Endothelial cell of umbilical vein (primary cell): ENCODE measurements around the gene SPON1. TPM values are rescaled to one million over a fixed set of nuclear protein-coding genes. Genes with fewer than 3 reads are reported as not detected.
A peak's percentile ranks its signal among the peaks of the same experiment; 100 is the strongest.

ENCODE experiments used
- BruUV-seq: library from RNA; stranded (reverse); fragments of 400-500 nt; replicated peaks from 2 replicates; lab custom pipeline; 2021; lab: Mats Ljungman, UMichigan
- CTCF ChIA-PET: fragments of 300-600, 350-600 bp; sonication (Branson Sonifier 250); formaldehyde crosslinking; loops from one replicate; lab custom pipeline; 2021; ENCODE audit warnings: antibody characterized with exemption, inconsistent platforms; lab: Charles Lee
- POLR2A ChIA-PET: fragments of 300-600, 350-600 bp; sonication (Branson Sonifier 250); formaldehyde crosslinking; loops from one replicate; lab custom pipeline; 2021; ENCODE audit warnings: antibody characterized with exemption, inconsistent platforms; lab: Charles Lee
- DNase-seq: peaks from one replicate; pipeline ENCODE4 v3.0.0-alpha.2; 2011; ENCODE audit warnings: low read depth, low spot score
- FAIRE-seq: peaks from 2 replicates; lab custom pipeline; 2011; peaks lifted over from hg19 to GRCh38; lab: Jason Lieb, UNC
- H2AFZ ChIP-seq: 2 replicates; pipeline ENCODE4 v1.6.0; 2012; ENCODE audit warnings: low read depth, low read length, control low read depth, inconsistent platforms
- H3K27ac ChIP-seq: 2 replicates; pipeline ENCODE4 v1.5.1; 2011; ENCODE audit warnings: low read depth, mild to moderate bottlenecking, control low read depth, low read length, moderate library complexity; ENCODE audit not compliant: insufficient read depth
- H3K27me3 ChIP-seq, 2 experiments: 2 replicates each; pipeline versions ENCODE4 v1.6.0 to v1.6.1; 2011; ENCODE audit warnings: low read length in 2 of 2, mixed read lengths in 1 of 2; ENCODE audit not compliant: control insufficient read depth in 2 of 2, insufficient read depth in 2 of 2
- H3K36me3 ChIP-seq, 2 experiments: 2 replicates in 1 of 2; 3 replicates in 1 of 2; pipeline ENCODE4 v1.5.1; 2011; ENCODE audit warnings: low read length in 2 of 2, mild to moderate bottlenecking in 1 of 2, moderate library complexity in 1 of 2; ENCODE audit not compliant: control insufficient read depth in 2 of 2, insufficient read depth in 2 of 2; ENCODE audit errors: extremely low read depth in 1 of 2
- H3K4me1 ChIP-seq: 3 replicates; pipeline ENCODE4 v1.5.1; 2011; ENCODE audit warnings: mild to moderate bottlenecking, low read length; ENCODE audit not compliant: control insufficient read depth, insufficient read depth; ENCODE audit errors: extremely low read depth
- H3K4me2 ChIP-seq: 2 replicates; pipeline ENCODE4 v1.6.1; 2011; ENCODE audit warnings: low read length, control low read depth, mixed read lengths; ENCODE audit not compliant: insufficient read depth
- H3K4me3 ChIP-seq, 3 experiments: fragments of 200-600 bp in 1 of 3; sonication (generic), shearing (Covaris generic) in 1 of 3; replicated peaks in 1 of 3; 2 replicates each; pipeline ENCODE4 v1.5.1; 2011 to 2016; ENCODE audit warnings: control low read depth in 3 of 3, low read length in 3 of 3, mild to moderate bottlenecking in 2 of 3, inconsistent platforms in 1 of 3, low read depth in 1 of 3, moderate library complexity in 1 of 3; ENCODE audit not compliant: insufficient read depth in 1 of 3
- H3K79me2 ChIP-seq: 2 replicates; pipeline ENCODE4 v1.6.0; 2012; ENCODE audit warnings: low read length, inconsistent platforms; ENCODE audit not compliant: control insufficient read depth, insufficient read depth
- H3K9ac ChIP-seq: replicated peaks from 2 replicates; pipeline ENCODE3; 2011; ENCODE audit warnings: low read length, control low read depth; ENCODE audit not compliant: insufficient read depth; ENCODE audit errors: extremely low read depth
- H3K9me1 ChIP-seq: replicated peaks from 3 replicates; pipeline ENCODE4 v1.6.0; 2011; ENCODE audit warnings: mild to moderate bottlenecking, low read length; ENCODE audit not compliant: control insufficient read depth, insufficient read depth; ENCODE audit errors: extremely low read depth
- H3K9me3 ChIP-seq: replicated peaks from 2 replicates; pipeline ENCODE4 v1.5.1; 2012; ENCODE audit warnings: low read length, inconsistent platforms; ENCODE audit not compliant: control insufficient read depth, insufficient read depth
- H4K20me1 ChIP-seq: replicated peaks from 2 replicates; pipeline ENCODE3; 2011; ENCODE audit warnings: mild to moderate bottlenecking, low read length; ENCODE audit not compliant: control insufficient read depth, insufficient read depth; ENCODE audit errors: extremely low read depth
- CTCF ChIP-seq, 2 donors: IDR thresholded peaks; 1 replicate in 1 of 2; 2 replicates in 1 of 2; pipeline ENCODE4 v1.5.1; 2011; ENCODE audit warnings: low read length in 2 of 2, mild to moderate bottlenecking in 2 of 2, moderate library complexity in 2 of 2, control low read depth in 1 of 2, inconsistent platforms in 1 of 2, low read depth in 1 of 2; ENCODE audit not compliant: insufficient read depth in 1 of 2; ENCODE audit errors: extremely low read depth in 1 of 2
- EZH2 ChIP-seq: IDR thresholded peaks from 2 replicates; pipeline ENCODE4 v1.6.1; 2012; ENCODE audit warnings: borderline replicate concordance, low read depth, mild to moderate bottlenecking, moderate library complexity, low read length, inconsistent platforms; ENCODE audit not compliant: severe bottlenecking
- GATA2 ChIP-seq: IDR thresholded peaks from 2 replicates; pipeline ENCODE4 v1.7.0; 2011; ENCODE audit warnings: low read depth, mild to moderate bottlenecking, moderate library complexity, mixed read lengths, low read length; ENCODE audit not compliant: insufficient read length, insufficient read depth
- MYC ChIP-seq: IDR thresholded peaks from one replicate; pipeline ENCODE4 v1.6.1; 2011; ENCODE audit warnings: mild to moderate bottlenecking, low read depth, low read length
- POLR2A ChIP-seq: IDR thresholded peaks from 2 replicates; pipeline ENCODE4 v1.6.1; 2012; ENCODE audit warnings: low read depth, mild to moderate bottlenecking, control low read depth, low read length
- POLR2AphosphoS5 ChIP-seq: IDR thresholded peaks from 2 replicates; pipeline ENCODE4 v1.6.1; 2012; ENCODE audit warnings: low read depth, mild to moderate bottlenecking, control low read depth, low read length, moderate library complexity; ENCODE audit not compliant: insufficient read depth
- dilution Hi-C: fragments of 300-500 bp; cut with MboI; formaldehyde crosslinking; loops from one replicate; pipeline ENCODE4 v1.15.0; 2019; ENCODE audit warnings: low sequenced_read_pairs; ENCODE audit not compliant: extremely low pct_ligation_motif_present
- intact Hi-C: fragments of 100-400 bp; cut with micrococcal nuclease; formaldehyde crosslinking; loops from one replicate; pipeline ENCODE4 v1.10.0; 2022
- polyA plus RNA-seq, 4 experiments: library from polyadenylated mRNA; depleted of rRNA in 3 of 4; stranded (reverse) in 3 of 4; unstranded in 1 of 4; fragments of >200 nt; gene quantifications; 2 replicates each; pipeline versions ENCODE4 v1.2.1 to v1.2.3, GENCODE V29; 2011 to 2012; ENCODE audit warnings: missing spikeins in 1 of 4
- total RNA-seq: library from RNA; stranded (reverse); gene quantifications from 2 replicates; pipeline ENCODE4 v1.2.3, GENCODE V29; 2021
- TF ChIP-seq, protein P1 (sequence below): IDR thresholded peaks from 2 replicates; pipeline ENCODE4 v1.6.1; 2011; ENCODE audit not compliant: insufficient read depth, insufficient read length

The SPON1 gene
- total and polyA plus RNA-seq, 2 donors (not counting 3 experiments of a cell fraction or from before 2014, with no cell fraction given) = 0.31 TPM; not detected in 1

DNA sequence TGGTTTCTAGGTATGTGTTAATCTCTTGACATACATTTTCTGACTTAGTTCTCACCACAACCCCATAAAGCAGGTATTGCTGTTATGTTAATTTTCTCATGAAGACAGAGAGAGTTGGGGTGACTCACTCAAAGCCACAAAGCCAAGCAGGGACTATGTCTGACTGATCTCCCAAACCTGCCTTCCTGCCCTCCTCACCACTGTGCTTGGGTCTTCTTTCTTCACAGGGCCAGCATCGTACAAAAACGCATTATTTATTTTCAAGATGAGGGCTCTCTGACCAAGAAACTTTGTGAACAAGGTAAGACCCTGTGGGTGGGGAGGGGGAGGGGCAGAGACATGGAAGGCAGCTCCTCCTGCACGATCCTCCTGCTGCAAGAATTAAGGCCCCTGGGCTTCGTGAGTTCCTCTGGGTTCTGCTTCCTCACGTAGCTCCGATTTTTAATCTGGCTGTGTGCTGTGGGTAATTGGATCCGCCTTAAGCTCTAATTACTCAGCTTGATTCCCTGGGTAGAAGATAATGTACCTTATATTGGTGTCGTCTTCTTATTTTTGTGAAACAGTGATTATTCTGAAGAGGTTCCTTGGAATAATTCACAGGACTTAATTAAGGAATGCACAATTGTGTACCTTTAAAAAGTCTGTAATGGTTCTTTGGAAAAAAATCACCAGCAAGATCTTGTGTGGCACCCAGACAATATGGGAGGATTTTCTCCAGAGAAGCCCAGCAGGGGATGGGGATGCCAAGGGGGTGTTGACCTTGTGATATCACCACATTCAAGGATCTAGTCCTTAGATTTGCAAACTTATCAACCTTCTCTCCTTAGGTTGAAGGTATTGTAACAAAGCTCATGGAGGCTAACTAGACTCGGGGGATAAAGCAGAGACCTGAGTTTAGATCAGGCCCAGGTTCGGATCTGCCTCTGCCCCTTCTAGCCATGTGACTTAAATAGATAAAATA lies 112.9 kb downstream of the SPON1 start:
- CTCF ChIA-PET = interaction anchor here (0.7 kb wide), 1 partner anchor 73 kb away, joined by 3 read pairs; no protein-coding TSS in a partner anchor
- H4K20me1 ChIP-seq = no peaks in the 10 kb centered on the region
- TF ChIP-seq GATA2 = no peak
- no peak for TF ChIP-seq CTCF (IDR thresholded peaks at IDR 0.05; ENCODE audit: extremely low read depth in 1 of 2, insufficient read depth in 1 of 2, low read depth in 1 of 2, low read length in 2 of 2)
- TF ChIP-seq, protein P1, sequence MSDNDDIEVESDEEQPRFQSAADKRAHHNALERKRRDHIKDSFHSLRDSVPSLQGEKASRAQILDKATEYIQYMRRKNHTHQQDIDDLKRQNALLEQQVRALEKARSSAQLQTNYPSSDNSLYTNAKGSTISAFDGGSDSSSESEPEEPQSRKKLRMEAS = no peak
- TF ChIP-seq POLR2AphosphoS5 = no peak
- TF ChIP-seq EZH2 = no peak
- no peak for TF ChIP-seq MYC
- no peak for TF ChIP-seq POLR2A
- H2AFZ ChIP-seq = no peak overlapping the region
- peak; percentile 40 for FAIRE-seq
- peaks cover 0 to 4% of the 10 kb centered on the region in 2 experiments for H3K27me3 ChIP-seq
- H3K9ac ChIP-seq = no peak overlapping the region
- intact Hi-C loops (no loop called here), dilution Hi-C loops (no loop called here)
- no peaks in the 10 kb centered on the region for H3K79me2 ChIP-seq
- POLR2A ChIA-PET = no interaction called here
- H3K27ac ChIP-seq = no peak overlapping the region
- DNase-seq = no peak
- H3K4me2 ChIP-seq = no peak overlapping the region
- H3K9me1 ChIP-seq = no peaks in the 10 kb centered on the region
- no peak overlapping the region for H3K4me3 ChIP-seq
- H3K9me3 ChIP-seq = no peaks in the 10 kb centered on the region
- no TSS peak for BruUV-seq
- no peaks in the 10 kb centered on the region for H3K4me1 ChIP-seq
- H3K36me3 ChIP-seq = no peaks in the 10 kb centered on the region
